Choroid plexus epithelial cell (primary cell): ENCODE data around the gene SLC38A10.
"Not testable (repeated sequence)": the region's sequence is repeated elsewhere in the genome, so short reads cannot be mapped to it uniquely, and the experiment has no call there.

Experiments used
- DNase-seq: peaks from one replicate; pipeline ENCODE4 v3.0.0-alpha.2; 2010; ENCODE audit warnings: low read depth
- H3K4me3 ChIP-seq: 2 replicates; pipeline ENCODE4 v1.5.1; 2011; ENCODE audit warnings: low read depth, mild to moderate bottlenecking, control low read depth, low read length, moderate library complexity
- TF ChIP-seq, protein P1 (sequence below): conservative IDR thresholded peaks from 2 replicates; pipeline ENCODE4 v1.5.1; 2011; ENCODE audit warnings: low read depth, mild to moderate bottlenecking, control low read depth, inconsistent platforms, low read length, moderate library complexity

SLC38A10 gene

GRCh38 chr17:81231121-81231645, 63.9 kb downstream of the SLC38A10 start:
- TF ChIP-seq, protein P1, sequence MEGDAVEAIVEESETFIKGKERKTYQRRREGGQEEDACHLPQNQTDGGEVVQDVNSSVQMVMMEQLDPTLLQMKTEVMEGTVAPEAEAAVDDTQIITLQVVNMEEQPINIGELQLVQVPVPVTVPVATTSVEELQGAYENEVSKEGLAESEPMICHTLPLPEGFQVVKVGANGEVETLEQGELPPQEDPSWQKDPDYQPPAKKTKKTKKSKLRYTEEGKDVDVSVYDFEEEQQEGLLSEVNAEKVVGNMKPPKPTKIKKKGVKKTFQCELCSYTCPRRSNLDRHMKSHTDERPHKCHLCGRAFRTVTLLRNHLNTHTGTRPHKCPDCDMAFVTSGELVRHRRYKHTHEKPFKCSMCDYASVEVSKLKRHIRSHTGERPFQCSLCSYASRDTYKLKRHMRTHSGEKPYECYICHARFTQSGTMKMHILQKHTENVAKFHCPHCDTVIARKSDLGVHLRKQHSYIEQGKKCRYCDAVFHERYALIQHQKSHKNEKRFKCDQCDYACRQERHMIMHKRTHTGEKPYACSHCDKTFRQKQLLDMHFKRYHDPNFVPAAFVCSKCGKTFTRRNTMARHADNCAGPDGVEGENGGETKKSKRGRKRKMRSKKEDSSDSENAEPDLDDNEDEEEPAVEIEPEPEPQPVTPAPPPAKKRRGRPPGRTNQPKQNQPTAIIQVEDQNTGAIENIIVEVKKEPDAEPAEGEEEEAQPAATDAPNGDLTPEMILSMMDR = no peak
- no peak overlapping the region for H3K4me3 ChIP-seq
- DNase-seq = no peak

DNA sequence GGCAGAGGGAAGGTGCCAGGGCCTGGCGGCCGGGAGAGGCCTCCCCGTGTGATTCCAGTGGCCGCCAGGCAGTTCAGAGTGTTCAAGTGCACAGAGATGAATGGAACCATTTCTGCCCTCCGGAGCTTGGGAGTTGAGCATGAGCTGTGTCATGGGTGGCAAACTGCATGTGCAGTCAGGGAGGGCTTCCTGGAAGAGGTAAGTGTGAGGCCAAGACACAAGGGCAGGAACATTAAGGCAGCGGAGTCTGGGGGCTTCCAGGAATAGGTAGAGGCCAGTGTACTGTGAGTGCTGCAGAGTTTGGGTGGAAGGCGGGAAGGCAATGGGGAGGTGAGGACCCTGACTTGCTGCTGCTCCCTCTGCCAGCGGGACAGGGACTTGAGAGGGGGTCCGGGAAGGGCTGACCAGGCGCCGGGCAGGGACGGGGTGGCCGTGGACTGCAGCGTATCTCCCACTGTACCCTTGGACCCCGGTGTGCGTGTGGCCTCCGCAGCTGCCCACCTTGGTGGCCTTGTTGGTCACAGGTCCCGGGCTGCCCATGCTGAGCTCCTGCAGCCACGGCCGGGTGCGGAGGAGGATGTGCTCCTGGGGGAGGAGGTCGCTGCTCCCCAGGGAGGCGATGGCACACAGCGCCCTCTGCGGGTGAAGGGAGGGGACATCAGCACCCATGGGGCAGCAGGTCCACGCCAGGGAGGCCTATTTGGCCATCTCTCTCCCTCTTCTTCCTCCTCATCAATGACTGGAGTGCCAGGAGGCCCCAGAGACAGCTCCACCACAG, 64.9 kb downstream of the SLC38A10 start:
- no peak overlapping the region for H3K4me3 ChIP-seq
- TF ChIP-seq, protein P1 = peak; percentile 51
- no peak for DNase-seq

DNA sequence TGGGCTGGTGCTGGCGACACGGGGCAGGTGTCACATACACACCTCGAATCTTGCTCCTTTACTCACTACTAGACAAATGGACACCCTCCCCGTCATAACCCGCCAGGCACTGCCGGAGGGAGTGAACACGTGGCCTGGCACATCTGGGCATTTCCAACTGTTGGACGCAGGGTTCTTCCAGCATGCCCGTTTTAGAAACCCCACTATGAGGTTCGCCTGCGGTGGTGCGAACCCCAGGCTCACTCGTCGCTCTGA, 65.5 kb downstream of the SLC38A10 start:
- H3K4me3 ChIP-seq = no peak overlapping the region
- DNase-seq = no peak
- TF ChIP-seq, protein P1 = no peak

DNA sequence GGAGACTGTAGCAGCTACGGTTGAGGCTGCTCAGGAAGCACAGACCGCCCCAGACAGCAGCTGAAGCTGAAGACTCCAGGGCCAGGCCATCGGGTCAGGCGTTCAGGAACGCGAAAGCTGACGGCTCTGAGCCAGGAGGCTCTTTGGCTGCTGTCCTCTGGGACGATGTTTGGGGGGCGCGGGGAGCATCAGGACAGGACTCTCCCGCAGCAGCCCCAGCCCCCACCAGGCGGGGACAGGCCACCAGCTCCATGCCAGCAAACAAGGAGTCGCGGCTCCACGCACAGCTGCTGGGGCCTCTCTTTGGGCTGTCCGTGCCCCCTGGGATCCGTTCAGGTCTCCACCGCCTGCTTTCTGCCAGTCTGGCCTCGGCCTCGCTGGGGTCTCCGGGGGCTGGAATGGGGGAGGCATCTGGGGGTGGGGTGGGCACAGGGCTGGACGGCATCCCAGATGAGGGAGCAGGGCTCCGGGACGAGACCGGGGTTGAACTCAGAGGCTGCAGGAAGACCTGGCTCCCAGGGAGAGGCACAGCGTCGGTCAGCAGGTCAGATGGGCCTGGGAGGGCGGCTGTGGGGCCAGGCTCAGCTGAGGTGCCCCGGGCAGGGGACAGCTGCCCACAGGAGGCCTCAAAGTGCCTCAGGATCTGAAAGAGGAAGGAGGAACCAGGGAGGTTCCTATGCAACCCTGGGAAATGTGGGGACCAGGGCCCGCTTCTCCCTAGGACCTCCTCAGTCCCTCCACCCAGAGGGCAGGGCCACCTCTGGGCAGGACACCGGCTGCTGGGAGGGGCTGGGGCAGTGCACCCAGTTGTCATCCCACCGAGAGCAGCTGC, 66.1 kb downstream of the SLC38A10 start:
- no peak for DNase-seq
- TF ChIP-seq, protein P1 = no peak
- H3K4me3 ChIP-seq = no peak overlapping the region

DNA sequence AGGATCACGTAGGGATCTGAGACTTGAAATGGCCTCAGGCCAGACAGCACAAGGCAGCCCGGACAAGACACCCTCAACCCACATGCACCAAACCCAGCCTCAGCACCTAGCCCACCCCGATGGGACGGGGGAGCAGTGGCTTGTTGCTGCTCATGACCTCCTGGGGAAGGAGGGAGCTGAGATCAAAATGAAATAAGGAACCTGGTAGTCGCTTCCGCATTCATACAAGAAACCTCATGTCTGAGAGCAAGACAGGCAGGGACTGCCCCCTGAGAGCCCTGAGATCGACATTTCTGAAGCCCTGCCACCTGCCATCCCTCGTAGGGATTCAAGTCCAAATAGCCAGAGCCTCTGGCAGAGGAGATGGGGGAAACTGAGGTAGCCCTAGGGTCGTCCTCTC, 66.7 kb downstream of the SLC38A10 start:
- H3K4me3 ChIP-seq = no peak overlapping the region
- TF ChIP-seq, protein P1 = no peak
- DNase-seq = no peak

GRCh38 chr17:81227630-81228029, 67.5 kb downstream of the SLC38A10 start:
- DNase-seq, H3K4me3 ChIP-seq: not testable (repeated sequence)

- no peak for DNase-seq
- H3K4me3 ChIP-seq = peak overlapping the region; percentile 60
- TF ChIP-seq, protein P1 = no peak
Observed at GRCh38 chr17:81223762-81224130, 71.4 kb downstream of the SLC38A10 start.
